HCEC 1CT (cell line): ENCODE data around the gene NME9.

Experiments
- DNase-seq: peaks from one replicate; pipeline ENCODE4 v3.0.0-alpha.2; 2017

The NME9 gene

DNA sequence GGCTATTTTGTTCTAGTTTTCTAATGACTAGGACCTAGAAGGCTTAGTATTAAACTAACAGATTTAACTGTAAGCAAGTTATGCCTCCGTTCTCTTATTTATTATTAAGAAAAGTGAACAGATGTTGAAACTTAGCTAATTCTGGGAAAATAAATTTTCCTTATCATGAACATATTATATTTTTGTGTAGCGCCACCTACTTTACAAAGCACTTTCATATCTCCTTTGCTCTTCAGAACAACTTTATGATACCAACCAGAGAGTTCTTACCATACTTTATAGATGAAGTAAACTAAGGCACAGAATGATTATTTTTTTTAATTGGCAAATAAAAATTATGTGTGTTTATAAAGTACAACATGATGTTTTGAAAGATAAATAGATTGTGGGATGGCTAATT lies 59.4 kb downstream of the NME9 start:
- no peak for DNase-seq

DNA sequence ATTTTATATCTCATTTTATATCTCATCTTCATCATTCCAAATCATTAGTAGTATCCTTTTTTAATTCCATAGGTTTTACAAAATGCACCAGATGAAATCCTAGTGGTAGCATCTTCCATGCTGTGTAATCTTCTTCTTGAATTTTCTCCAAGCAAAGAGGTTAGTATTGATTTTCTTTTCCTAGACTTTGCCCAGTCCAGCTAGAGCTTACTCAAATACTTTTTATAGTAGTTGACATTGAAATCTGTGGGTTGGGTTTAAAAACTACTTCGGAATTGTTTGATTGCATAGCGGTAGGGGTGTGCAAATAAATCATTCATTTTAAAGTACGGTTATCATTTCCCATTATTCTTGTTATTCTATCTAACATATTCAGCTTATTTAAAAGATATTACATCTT lies 62.6 kb downstream of the NME9 start:
- no peak for DNase-seq

DNA sequence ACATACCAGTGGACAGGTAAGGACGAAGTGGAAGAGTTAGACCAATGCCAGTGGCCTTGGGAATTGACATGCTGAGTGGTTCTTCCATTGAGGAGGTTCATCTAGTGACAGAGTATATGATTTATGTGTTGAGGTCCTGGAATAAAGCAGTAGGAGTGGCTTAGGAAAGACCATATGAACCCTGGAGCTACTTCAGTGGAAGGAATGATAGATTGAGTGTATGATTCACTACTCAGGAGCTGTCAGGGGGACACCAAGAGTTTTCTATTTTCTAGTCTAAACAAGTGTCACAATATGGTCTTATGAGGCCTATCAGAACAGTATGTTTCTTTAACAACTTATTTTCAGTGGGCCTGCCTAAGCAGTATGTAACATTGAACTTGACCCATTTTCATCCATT lies 63.9 kb downstream of the NME9 start:
- no peak for DNase-seq

DNA sequence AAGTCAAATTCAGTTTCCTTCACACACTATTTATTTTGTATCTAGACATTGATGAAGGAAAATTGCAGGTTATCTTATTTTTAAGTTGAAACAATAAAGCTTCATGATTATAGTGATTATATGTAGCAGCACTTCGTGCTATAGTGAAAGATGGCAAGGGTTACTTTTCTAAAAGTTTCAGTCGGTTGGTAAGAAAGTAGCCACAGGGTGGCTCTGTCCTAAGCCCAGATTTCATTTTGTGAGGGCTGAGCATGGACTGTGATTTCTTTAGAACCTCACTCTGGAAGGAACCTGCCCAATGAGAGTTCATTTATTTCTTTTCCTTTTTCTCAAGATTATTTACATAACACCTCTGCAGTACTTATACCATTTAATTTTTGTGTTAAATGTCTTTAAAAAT lies 66.5 kb downstream of the NME9 start:
- DNase-seq: no peak

DNA sequence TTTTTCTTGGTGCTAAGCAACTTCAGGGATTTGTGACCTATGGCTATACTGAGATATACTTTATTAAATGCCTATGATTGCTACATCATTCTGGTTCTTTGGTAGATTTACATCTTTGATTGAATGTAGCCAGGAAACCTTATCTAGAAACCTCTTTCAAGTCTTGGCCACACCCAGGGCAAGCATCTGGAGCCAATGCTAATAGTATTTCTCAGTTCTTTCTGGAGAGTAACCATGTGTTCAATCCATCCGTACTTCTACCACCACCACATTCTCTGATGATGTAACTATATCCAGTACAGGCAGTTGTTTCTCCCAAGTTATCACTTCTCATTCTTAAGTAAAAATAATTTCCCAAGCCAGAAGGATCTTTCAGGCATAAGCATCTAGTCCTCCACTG lies 69.0 kb downstream of the NME9 start:
- no peak for DNase-seq

DNA sequence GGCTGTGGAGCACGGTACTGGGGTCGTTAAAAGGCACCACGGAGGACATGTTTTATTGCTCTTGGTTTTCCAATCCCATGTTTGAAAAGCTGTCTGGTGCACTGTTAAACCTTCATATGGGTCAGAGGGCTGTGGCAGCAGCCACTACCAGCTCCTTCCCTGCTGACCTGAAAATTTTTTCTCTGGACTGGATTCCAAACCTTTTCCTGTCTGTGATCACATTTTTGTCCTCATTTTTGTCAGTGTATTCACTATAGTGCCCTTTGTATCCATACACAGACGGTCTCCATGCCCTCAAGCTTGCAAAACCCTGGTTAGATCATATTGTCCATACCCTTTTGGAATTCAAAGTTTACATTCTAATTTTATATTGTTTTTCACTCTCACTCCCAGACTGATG lies 70.5 kb downstream of the NME9 start:
- DNase-seq: no peak

DNA sequence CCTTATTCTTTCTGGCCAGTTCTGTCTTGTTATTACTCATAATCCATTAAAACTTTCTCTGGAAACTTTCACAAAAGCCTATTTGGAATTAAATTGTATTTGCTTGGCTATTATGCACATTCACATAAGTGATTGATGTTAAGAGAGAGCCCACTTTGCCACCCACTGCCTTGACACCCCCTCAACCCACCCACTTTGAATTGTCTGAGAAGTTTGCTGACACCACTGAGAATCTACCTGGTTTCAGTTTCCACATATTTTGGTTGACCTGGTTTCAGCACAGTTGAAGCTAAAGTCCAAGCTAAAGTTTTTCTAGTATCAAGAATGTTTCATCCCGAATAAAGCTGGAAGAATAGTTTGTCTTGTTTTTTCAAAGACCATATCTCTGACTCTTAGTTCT lies 71.7 kb downstream of the NME9 start:
- no peak for DNase-seq

DNA sequence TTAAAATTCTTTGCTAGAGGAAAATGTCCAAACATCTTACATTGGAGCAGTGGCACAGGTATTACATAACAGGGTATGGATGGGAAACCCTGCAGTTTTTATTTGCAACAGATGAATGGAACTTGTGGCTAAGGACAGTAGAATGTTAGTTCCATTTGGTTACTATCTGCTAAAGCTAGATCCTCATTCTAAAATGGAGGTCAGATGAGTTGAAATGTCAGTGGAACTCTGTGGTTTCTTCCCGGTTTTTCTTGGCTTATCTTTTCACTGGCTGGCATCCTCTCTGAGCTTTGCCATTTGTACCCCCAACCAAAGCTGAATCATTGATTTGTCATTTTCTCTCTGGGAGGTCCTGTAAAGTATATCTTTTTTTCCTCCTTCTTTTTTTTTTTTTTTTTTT lies 73.6 kb downstream of the NME9 start:
- DNase-seq: peak; percentile 11

DNA sequence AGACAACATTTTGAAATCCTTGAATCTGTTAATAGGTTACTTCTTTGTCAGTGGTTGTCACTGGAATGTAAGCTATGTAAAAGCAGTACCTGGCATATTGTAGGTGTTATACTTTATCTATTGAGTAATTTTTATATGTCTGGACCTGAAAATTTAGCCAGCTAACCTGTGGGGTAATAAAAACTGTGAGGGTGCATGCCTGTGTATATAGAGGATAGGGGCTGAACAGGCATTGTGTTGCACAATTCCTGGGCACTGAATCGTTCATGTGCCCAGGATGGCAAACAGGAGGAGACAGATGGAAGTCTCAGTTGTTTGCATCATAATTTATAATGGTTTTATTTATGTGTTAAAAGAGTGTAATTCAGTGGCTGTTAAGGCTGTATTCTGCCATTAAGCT lies 75.4 kb downstream of the NME9 start:
- DNase-seq: no peak

DNA sequence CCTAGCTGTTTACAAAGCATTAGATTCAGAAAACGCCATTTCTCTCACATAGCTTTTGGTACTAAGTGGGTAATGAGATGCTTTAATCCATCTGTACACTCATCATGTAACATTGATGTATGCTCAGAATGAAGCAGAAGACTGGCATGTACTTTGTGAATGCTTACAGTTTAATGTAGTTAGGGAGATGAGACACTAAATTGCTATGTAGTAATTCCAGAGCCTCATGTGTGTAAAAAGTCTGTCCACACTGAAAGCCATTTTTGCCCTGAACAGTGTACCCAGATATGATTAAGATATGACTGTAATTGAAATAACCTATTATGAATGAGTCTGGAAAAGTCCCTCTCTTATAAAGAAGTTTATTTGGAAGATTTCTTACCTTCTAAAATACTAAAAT lies 76.0 kb downstream of the NME9 start:
- DNase-seq: peak; percentile 15
